MM.1S (cell line): ENCODE results near the gene PLIN3.
"Not testable (repeated sequence)": the region's sequence is repeated elsewhere in the genome, so short reads cannot be mapped to it uniquely, and the experiment has no call there.

Source experiments
- DNase-seq: peaks from one replicate; pipeline ENCODE4 v3.0.0-alpha.2; 2015
- H2AFZ ChIP-seq: fragments of 300-600 bp; sonication (generic); 2 replicates; pipeline ENCODE4 v1.6.0; 2016; ENCODE audit warnings: antibody characterized with exemption, low read length
- H3F3A ChIP-seq: fragments of 300-600 bp; sonication (generic); 2 replicates; pipeline ENCODE4 v1.6.1; 2016; ENCODE audit warnings: mild to moderate bottlenecking, antibody characterized with exemption, low read length, moderate library complexity, mixed read lengths; ENCODE audit not compliant: insufficient read depth
- H3K27ac ChIP-seq: fragments of 300-600 bp; sonication (generic); 2 replicates; pipeline ENCODE4 v1.5.1; 2016; ENCODE audit warnings: mild to moderate bottlenecking, low read length
- H3K27me3 ChIP-seq: fragments of 300-600 bp; sonication (generic); replicated peaks from 2 replicates; pipeline ENCODE4 v1.6.0; 2016; ENCODE audit warnings: low read length; ENCODE audit not compliant: insufficient read depth
- H3K36me3 ChIP-seq: fragments of 300-600 bp; sonication (generic); replicated peaks from 2 replicates; pipeline ENCODE4 v1.6.1; 2016; ENCODE audit warnings: mild to moderate bottlenecking, low read length, mixed read lengths; ENCODE audit not compliant: insufficient read depth
- H3K4me1 ChIP-seq: fragments of 300-600 bp; sonication (generic); 2 replicates; pipeline ENCODE4 v1.6.1; 2016; ENCODE audit warnings: low read length, mixed read lengths
- H3K4me2 ChIP-seq: fragments of 300-600 bp; sonication (generic); 2 replicates; pipeline ENCODE4 v1.6.0; 2016; ENCODE audit warnings: low read depth, low read length
- H3K4me3 ChIP-seq: fragments of 300-600 bp; sonication (generic); 2 replicates; pipeline ENCODE4 v1.5.1; 2016; ENCODE audit warnings: low read length, mixed read lengths
- H3K79me2 ChIP-seq: fragments of 300-600 bp; sonication (generic); 2 replicates; pipeline ENCODE4 v1.6.1; 2016; ENCODE audit warnings: mixed run types, low read length, mixed read lengths
- H3K9ac ChIP-seq: fragments of 300-600 bp; sonication (generic); 2 replicates; pipeline ENCODE4 v1.6.1; 2016; ENCODE audit warnings: low read length, mixed read lengths
- H3K9me2 ChIP-seq: fragments of 300-600 bp; sonication (generic); replicated peaks from 2 replicates; pipeline ENCODE4 v1.6.1; 2016; ENCODE audit warnings: mild to moderate bottlenecking, low read length, mixed read lengths; ENCODE audit not compliant: insufficient read depth
- H3K9me3 ChIP-seq: fragments of 300-600 bp; sonication (generic); replicated peaks from 2 replicates; pipeline ENCODE4 v1.6.1; 2016; ENCODE audit warnings: mild to moderate bottlenecking, low read length, mixed read lengths; ENCODE audit not compliant: insufficient read depth
- H4K20me1 ChIP-seq: fragments of 300-600 bp; sonication (generic); 2 replicates; pipeline ENCODE4 v1.6.1; 2016; ENCODE audit warnings: mild to moderate bottlenecking, low read length, moderate library complexity, mixed read lengths; ENCODE audit not compliant: insufficient read depth
- CTCF ChIP-seq: fragments of 300-600 bp; sonication (generic); IDR thresholded peaks from 2 replicates; pipeline ENCODE4 v1.5.1; 2016; ENCODE audit warnings: antibody characterized with exemption, low read length, mixed read lengths
- EZH2 ChIP-seq: fragments of 300-600 bp; sonication (generic); optimal IDR thresholded peaks from 2 replicates; pipeline ENCODE3; 2017; ENCODE audit warnings: low read depth, mild to moderate bottlenecking, antibody characterized with exemption, low read length, mixed read lengths
- EZH2phosphoT487 ChIP-seq: fragments of 300-600 bp; sonication (generic); IDR thresholded peaks from 2 replicates; pipeline ENCODE4 v1.6.1; 2018; ENCODE audit warnings: antibody characterized with exemption, low read length

Gene PLIN3

GRCh38 chr19:4794971-4795370 is 72.5 kb downstream of the PLIN3 start:
- Histone ChIP-seq H2AFZ (no peak overlapping the region), H3K9me3 (no peaks in the 10 kb centered on the region), H4K20me1 (no peaks in the 10 kb centered on the region), H3F3A (peaks cover 2% of the 10 kb centered on the region), H3K4me3 (no peak overlapping the region), H3K79me2 (peaks cover 50% of the 10 kb centered on the region), H3K27me3 (no peaks in the 10 kb centered on the region), H3K4me2 (no peak overlapping the region), H3K9me2 (no peaks in the 10 kb centered on the region), H3K36me3 (0 out of 2 replicates have a peak, but pooled peaks cover 13% of the 10 kb centered on the region), H3K4me1 (peaks cover 7% of the 10 kb centered on the region), H3K27ac (no peak overlapping the region), H3K9ac (no peak overlapping the region)
- TF ChIP-seq EZH2 (no peak), CTCF (no peak), EZH2phosphoT487 (no peak)
- no peak for DNase-seq

GRCh38 chr19:4793278-4793677 is 74.2 kb downstream of the PLIN3 start:
- H3F3A ChIP-seq, H4K20me1 ChIP-seq, H3K4me1 ChIP-seq, DNase-seq, H3K27ac ChIP-seq, H3K9me3 ChIP-seq, H3K9me2 ChIP-seq, H3K4me3 ChIP-seq, H3K9ac ChIP-seq, H2AFZ ChIP-seq: not testable (repeated sequence)
- Histone ChIP-seq H3K27me3 (peaks cover 10% of the 10 kb centered on the region; the same call in 1 of the 2 replicates), H3K4me2 (peak overlapping the region; percentile 100; the same call in 1 of the 2 replicates), H3K36me3 (0 out of 2 replicates have a peak, but pooled peaks cover 13% of the 10 kb centered on the region), H3K79me2 (peaks cover 50% of the 10 kb centered on the region)

- DNase-seq, H3K9me2 ChIP-seq, H3F3A ChIP-seq, H2AFZ ChIP-seq, H3K27ac ChIP-seq, H3K9me3 ChIP-seq, H4K20me1 ChIP-seq, H3K9ac ChIP-seq, H3K4me1 ChIP-seq: not testable (repeated sequence)
- Histone ChIP-seq H3K79me2 (peaks cover 50% of the 10 kb centered on the region), H3K36me3 (0 out of 2 replicates have a peak, but pooled peaks cover 13% of the 10 kb centered on the region), H3K27me3 (peaks cover 14% of the 10 kb centered on the region), H3K4me2 (peak overlapping the region; percentile 100; the same call in 1 of the 2 replicates), H3K4me3 (peak overlapping the region; percentile 95; the same call in 1 of the 2 replicates)
Measured at GRCh38 chr19:4792866-4793195, 74.6 kb downstream of the PLIN3 start.

GRCh38 chr19:4792019-4792865 is 75.2 kb downstream of the PLIN3 start:
- H3K9me2 ChIP-seq, H3K9me3 ChIP-seq, H3F3A ChIP-seq, H4K20me1 ChIP-seq, H3K4me1 ChIP-seq: not testable (repeated sequence)
- Histone ChIP-seq H3K36me3 (0 out of 2 replicates have a peak, but pooled peaks cover 13% of the 10 kb centered on the region), H3K9ac (peak overlapping the region; percentile 96), H3K27me3 (peaks cover 16% of the 10 kb centered on the region), H3K79me2 (peaks cover 50% of the 10 kb centered on the region), H3K4me2 (peak overlapping the region; percentile 100), H3K27ac (peak overlapping the region; percentile 67; the same call in 1 of the 2 replicates), H3K4me3 (peak overlapping the region; percentile 95), H2AFZ (peak overlapping the region; percentile 82)
- DNase-seq, result peak; percentile 19
